Sigmoid colon (tissue), 7 donors: ENCODE measurements around the gene CENPQ. TPM values are rescaled to one million over a fixed set of nuclear protein-coding genes. Genes with fewer than 3 reads are reported as not detected.

Source experiments
- DNase-seq: peaks from one replicate; pipeline ENCODE4 v3.0.0-alpha.2; 2019
- H3K27ac ChIP-seq, 4 donors: fragments of 200-600 bp; sonication (generic); one replicate each; pipeline ENCODE4 v1.5.1; 2016 to 2019; ENCODE audit warnings: mild to moderate bottlenecking in 1 of 4
- H3K27me3 ChIP-seq, 3 donors: fragments of 200-600 bp; sonication (generic); one replicate each; pipeline ENCODE4 v1.5.1; 2019; ENCODE audit warnings: mild to moderate bottlenecking in 1 of 3
- H3K36me3 ChIP-seq, 4 donors: fragments of 200-600 bp; sonication (generic); one replicate each; pipeline ENCODE4 v1.5.1; 2016 to 2019
- H3K4me1 ChIP-seq, 4 donors: fragments of 200-600 bp; sonication (generic); one replicate each; pipeline ENCODE4 v1.5.1; 2017 to 2019
- H3K4me3 ChIP-seq, 4 donors: fragments of 200-600 bp; sonication (generic); one replicate each; pipeline ENCODE4 v1.5.1; 2017 to 2019; ENCODE audit warnings: mild to moderate bottlenecking in 2 of 4, moderate library complexity in 1 of 4
- H3K9me3 ChIP-seq, 4 donors: fragments of 200-600 bp in 3 of 4; sonication (generic) in 3 of 4; one replicate each; pipeline versions ENCODE4 v1.5.1 to v1.6.1; 2013 to 2019
- CTCF ChIP-seq, 4 experiments: fragments of 450-650 bp in 3 of 4; fragments of 200-600 bp in 1 of 4; IDR thresholded peaks; one replicate each; pipeline ENCODE4 v1.5.1; 2016 to 2019; ENCODE audit warnings: antibody characterized with exemption in 4 of 4, mild to moderate bottlenecking in 3 of 4, moderate library complexity in 2 of 4
- EP300 ChIP-seq, 4 donors: sonication (generic); formaldehyde crosslinking; IDR thresholded peaks; one replicate each; pipeline ENCODE4 v1.6.1; 2017; ENCODE audit warnings: antibody characterized with exemption in 4 of 4
- POLR2A ChIP-seq, 2 donors: fragments of 450-650 bp; IDR thresholded peaks; one replicate each; pipeline ENCODE4 v1.6.1; 2016; ENCODE audit warnings: antibody characterized with exemption in 2 of 2, mild to moderate bottlenecking in 2 of 2, moderate library complexity in 2 of 2
- POLR2AphosphoS5 ChIP-seq, 4 donors: sonication (generic); formaldehyde crosslinking; IDR thresholded peaks; one replicate each; pipeline ENCODE4 v1.6.1; 2017; ENCODE audit warnings: antibody characterized with exemption in 4 of 4
- WGBS, 2 donors: extraction: QIAGEN DNeasy Blood & Tissue Kit; methylation state at CpG; one replicate each; pipeline ENCODE4 v1.1.7; 2013; 5-methylcytosine and 5-hydroxymethylcytosine counted together
- intact Hi-C: fragments of 100-400 bp; cut with DNase I; formaldehyde crosslinking; loops from one replicate; pipeline ENCODE4 v1.15.1; 2023
- polyA plus RNA-seq, 3 donors: library from polyadenylated mRNA; stranded (reverse); fragments of 200-250 nt; gene quantifications; one replicate each; pipeline ENCODE4 v1.2.3, GENCODE V29; 2013
- total RNA-seq, 4 donors: library from RNA; depleted of rRNA; stranded (reverse); fragments of >200 nt; gene quantifications; one replicate each; pipeline ENCODE4 v1.1.0, GENCODE V29; 2016
- donor health status: healthy with polysubstance abuse.
- donor health status: Bipolar disorder and iron deficiency.
- donor health status: healthy.

The CENPQ gene
- total and polyA plus RNA-seq, 7 donors: 2.8 to 5.1 (median 4.3) TPM

GRCh38 chr6:49497304-49497703 is 34.1 kb downstream of the CENPQ start:
- no peak overlapping the region for H3K27ac ChIP-seq
- no peak for DNase-seq
- H3K9me3 ChIP-seq: no peaks in the 10 kb centered on the region
- no peak for TF ChIP-seq CTCF (IDR thresholded peaks at IDR 0.05)
- no peaks in the 10 kb centered on the region for H3K4me1 ChIP-seq
- 31 to 77% methylated on average over 3 of the region's 3 CpGs for WGBS, 2 donors
- no peak overlapping the region for H3K4me3 ChIP-seq
- no peaks in the 10 kb centered on the region for H3K27me3 ChIP-seq
- peaks cover 0 to 9% (median 0%) of the 10 kb centered on the region in 4 donors for H3K36me3 ChIP-seq
- intact Hi-C loops: no loop called here

- H3K27ac ChIP-seq: no peak overlapping the region
- H3K9me3 ChIP-seq: no peaks in the 10 kb centered on the region
- H3K36me3 ChIP-seq: no peaks in the 10 kb centered on the region
- no peaks in the 10 kb centered on the region for H3K4me1 ChIP-seq
- no peak overlapping the region for H3K4me3 ChIP-seq
- intact Hi-C loops: no loop called here
- TF ChIP-seq CTCF (IDR thresholded peaks at IDR 0.05) (no peak), POLR2AphosphoS5 (IDR thresholded peaks at IDR 0.05) (no peak)
- 49 to 89% methylated on average over 1 of the region's 1 CpG for WGBS, 2 donors
- no peaks in the 10 kb centered on the region for H3K27me3 ChIP-seq
- DNase-seq: no peak
Measured at GRCh38 chr6:49499126-49499525, 36.0 kb downstream of the CENPQ start.

- no peak for DNase-seq
- H3K36me3 ChIP-seq: no peaks in the 10 kb centered on the region
- TF ChIP-seq EP300 (IDR thresholded peaks at IDR 0.05): no peak
- TF ChIP-seq POLR2A (IDR thresholded peaks at IDR 0.05): no peak
- TF ChIP-seq CTCF (IDR thresholded peaks at IDR 0.05): no peak
- TF ChIP-seq POLR2AphosphoS5 (IDR thresholded peaks at IDR 0.05): no peak
- H3K4me1 ChIP-seq: no peaks in the 10 kb centered on the region
- H3K27ac ChIP-seq: no peak within 1 kb of the TSS
- whole genome bisulfite sequencing, 2 donors: 37 to 71% methylated on average over 2 of the region's 2 CpGs
- intact Hi-C loops: no loop called here
- no peaks in the 10 kb centered on the region for H3K9me3 ChIP-seq
- H3K27me3 ChIP-seq: no peaks in the 10 kb centered on the region
- H3K4me3 ChIP-seq: no peak within 1 kb of the TSS
Measured at GRCh38 chr6:49499623-49500022, 36.5 kb downstream of the CENPQ start, which contains the start of gene GLYATL3. Gene GLYATL3 (plus strand): TSS chr6:49499923. CDS start chr6:49511991, 12,068 bp downstream.

- DNase-seq: no peak
- intact Hi-C loops: no loop called here
- TF ChIP-seq CTCF (IDR thresholded peaks at IDR 0.05) (no peak), POLR2A (IDR thresholded peaks at IDR 0.05) (no peak), EP300 (IDR thresholded peaks at IDR 0.05) (no peak), POLR2AphosphoS5 (IDR thresholded peaks at IDR 0.05) (no peak)
- H3K27me3 ChIP-seq: no peaks in the 10 kb centered on the region
- WGBS, 2 donors: 78 to 86% methylated on average over 5 of the region's 5 CpGs
- H3K4me3 ChIP-seq: no peak overlapping the region
- no peaks in the 10 kb centered on the region for H3K36me3 ChIP-seq
- no peaks in the 10 kb centered on the region for H3K9me3 ChIP-seq
- no peak overlapping the region for H3K27ac ChIP-seq
- no peaks in the 10 kb centered on the region for H3K4me1 ChIP-seq
Measured at GRCh38 chr6:49504666-49505065, 41.5 kb downstream of the CENPQ start.

- Histone ChIP-seq H3K4me3 (no peak overlapping the region), H3K27ac (no peak overlapping the region), H3K36me3 (no peaks in the 10 kb centered on the region), H3K9me3 (no peaks in the 10 kb centered on the region), H3K4me1 (no peaks in the 10 kb centered on the region), H3K27me3 (no peaks in the 10 kb centered on the region)
- TF ChIP-seq EP300 (IDR thresholded peaks at IDR 0.05): no peak
- 27 to 79% methylated on average over 5 of the region's 5 CpGs for WGBS, 2 donors
- no peak for DNase-seq
- intact Hi-C loops: no loop called here
Measured at GRCh38 chr6:49506569-49507111, 43.5 kb downstream of the CENPQ start.
